ENCODE measurements around the gene COL20A1.
"Not testable (repeated sequence)": the region's sequence is repeated elsewhere in the genome, so short reads cannot be mapped to it uniquely, and the experiment has no call there.

Gene COL20A1

DNA sequence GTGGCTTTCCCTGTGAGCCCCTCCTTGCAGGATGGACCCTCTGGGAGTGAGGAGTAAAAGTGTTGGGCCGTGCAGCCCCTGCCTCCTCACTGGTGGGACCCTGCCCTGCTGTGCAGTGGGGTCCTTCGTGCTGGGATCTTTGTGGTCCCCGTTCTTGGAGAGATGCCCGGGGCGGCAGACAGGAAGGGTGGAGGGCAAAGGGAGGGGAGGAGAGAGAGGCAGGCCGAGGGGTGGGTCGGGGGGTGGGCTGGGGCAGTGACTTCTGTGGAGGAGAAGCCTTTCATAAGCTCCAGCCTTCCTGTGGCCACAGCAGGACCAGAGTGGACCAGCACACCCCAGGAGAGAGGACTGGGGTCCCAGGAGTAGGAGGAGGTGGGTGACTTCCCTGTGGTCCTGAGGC lies at the start of gene COL20A1:
COL20A1 (plus strand) TSS at position 283 of the 400 bp plus-strand sequence. CDS start 1,922 bp downstream, outside the sequence.
- DNase-seq = no peak

DNA sequence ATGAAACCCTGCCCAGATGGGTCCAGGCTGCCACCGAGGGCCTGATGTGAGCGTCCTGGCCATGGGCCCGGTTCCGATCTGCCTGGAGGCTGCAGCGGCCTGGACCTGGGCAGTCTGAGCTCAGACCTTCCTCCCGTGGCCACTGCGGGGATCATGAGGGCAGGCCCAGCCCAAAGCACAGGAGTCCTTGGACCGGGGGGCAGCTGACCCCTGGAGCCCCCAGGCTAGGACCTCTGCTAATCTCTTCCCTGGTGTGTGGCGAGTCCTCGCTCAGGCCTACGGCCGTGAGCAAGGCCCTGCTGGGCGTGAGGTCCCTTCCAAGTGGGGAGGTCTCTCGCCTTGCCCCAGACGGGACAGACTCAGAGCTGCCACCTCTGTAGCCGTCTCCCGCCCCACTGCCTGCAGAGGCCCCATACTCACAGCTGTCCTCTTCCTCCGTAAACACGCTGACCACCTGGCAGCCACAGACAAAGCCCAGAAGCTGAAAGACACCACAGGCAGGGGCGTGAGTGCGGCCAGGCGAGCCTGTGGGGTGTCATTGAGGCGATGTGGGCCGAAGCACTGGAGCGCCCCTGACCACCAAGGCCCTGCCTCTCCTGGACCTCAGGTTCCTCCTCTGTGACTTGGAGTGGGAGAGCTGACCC lies 49.3 kb upstream of the COL20A1 start:
- no peak for DNase-seq

DNA sequence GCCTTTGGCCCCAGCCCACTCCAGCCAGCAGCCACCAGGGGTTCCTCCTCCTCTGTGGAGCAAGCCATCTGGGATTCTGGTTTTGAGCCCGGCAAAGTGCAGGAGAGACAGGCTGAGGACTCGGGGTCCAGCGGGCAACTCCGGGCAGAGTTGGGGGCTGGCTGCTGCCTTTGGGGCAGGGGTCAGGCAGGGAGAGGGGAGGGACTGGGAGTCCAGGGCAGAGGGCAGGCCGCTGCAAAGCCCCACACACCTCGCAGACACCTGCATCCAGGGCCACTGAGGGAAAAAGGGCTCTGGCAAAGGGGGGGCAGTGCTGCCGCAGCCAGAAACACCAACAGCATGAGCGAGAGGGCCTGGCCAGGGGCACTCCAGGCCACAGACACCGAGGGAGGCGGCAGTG lies 48.5 kb upstream of the COL20A1 start:
- DNase-seq = no peak

DNA sequence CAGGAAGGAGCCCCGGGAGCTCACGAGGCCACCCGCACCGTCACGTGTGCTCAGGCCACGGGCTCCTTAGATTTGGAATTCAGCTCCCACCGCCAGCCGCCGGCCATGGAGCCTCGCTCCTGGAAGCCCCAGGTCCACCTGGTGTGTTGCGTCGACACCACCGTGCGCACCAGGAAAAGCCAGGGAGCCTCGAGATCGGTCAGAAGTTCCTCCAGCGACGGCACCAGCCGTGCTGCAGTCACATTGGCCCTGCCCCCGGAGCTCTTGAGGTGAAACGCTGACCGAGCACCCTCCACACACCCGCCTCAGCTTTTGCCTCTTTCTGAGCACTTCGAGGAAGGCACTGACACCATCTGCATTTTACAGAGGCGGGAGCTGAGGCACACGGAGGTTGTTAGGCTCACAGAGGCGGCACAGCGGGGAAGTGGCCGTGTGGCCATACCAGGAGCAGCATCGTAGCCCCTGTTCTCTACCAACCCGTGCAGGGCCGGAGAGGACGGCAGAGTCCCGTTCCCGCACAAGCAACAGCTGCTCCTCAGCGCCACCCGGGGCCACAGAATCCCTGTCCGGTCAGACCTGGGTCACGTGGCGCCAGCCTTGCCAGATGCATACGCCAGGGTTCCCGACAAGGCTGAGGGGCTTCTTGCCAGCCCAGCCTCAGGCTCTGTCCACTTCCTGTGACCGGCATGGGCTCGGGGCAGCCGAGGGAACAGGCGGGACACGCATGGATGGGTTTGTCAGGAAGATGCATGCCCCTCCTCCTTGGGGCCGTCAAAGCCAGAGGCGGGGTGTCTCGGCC lies 46.3 kb upstream of the COL20A1 start:
- no peak for DNase-seq

DNA sequence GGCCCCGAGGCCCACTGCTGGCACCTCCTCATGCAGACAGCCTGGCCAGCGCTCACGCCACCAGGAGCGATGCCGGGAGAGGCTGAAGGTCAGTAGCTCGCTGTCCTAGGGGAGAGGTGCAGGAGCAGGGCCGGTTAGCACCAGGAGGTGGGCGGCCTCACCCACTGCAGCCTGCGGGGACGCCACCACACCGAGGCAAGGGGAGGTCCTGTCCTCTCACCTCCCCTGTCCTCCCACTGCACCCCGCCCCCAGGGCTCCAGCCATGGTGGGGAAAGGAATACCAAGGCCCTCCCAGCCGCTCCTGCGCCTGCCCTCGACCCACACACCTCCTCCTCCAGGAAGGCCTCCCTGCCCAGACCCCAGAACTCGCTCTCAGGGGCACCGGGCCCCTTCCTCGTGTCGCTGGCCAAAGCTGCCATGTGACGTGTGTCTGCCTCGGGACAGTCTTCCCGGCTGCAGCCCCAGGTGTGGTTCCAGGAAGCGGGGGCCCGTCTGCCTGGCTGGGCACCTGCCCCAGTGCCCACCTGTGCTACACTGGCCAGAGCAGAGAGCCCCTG lies 45.2 kb upstream of the COL20A1 start:
- no peak for DNase-seq

DNA sequence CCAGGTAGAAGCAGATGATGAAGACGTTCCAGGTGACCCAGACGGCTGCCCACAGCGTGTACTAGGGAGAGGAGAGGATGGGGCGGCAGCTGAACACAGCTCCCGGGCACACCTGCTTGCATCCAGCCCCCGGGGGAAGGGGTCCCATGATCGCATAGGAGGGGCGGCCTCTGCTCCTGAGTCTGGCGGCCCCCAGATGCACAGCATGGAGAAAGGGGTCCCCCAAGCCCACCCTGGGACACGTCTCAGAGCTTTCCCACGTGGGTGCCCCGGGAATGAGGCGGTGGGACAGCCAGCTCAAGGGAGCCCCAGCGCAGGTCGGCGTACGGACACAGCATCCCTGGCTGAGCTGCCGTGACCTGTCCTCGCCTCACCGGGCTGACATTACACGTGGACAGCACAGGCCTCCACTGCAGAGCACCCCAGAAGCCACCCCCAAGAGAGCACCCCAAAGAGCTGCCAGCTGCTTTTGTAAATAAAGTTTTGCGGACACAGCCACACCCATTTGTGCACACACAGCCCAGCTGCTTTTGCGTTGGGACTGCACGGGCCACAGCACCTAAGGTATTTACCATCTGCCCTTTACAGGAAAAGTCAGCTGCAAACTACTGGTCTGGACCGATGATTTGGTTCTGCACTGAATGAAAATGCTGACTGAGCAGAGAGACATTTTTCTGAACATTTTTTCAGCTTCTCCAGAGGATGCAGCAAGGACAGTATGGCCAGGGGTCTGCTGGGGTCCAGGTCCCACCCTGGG lies 44.0 kb upstream of the COL20A1 start:
- no peak for DNase-seq

DNA sequence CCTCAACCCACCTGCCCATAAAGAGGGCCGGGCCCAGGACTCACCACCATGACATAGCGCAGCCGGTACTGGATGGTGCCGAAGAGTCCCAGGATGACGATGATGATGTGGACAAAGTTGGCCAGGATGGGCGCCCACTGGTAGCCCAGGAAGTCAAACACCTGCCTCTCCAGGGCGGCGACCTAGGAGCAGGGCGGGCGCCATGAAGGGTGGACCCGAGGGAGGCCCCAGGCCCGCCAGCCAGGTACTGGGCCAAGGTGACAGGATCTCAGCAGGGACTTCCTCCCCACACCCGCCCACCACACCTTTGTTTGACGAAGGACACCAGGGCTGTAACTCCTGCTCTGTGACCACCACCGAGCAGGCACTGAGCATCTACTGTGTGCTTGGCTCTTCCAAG lies 43.1 kb upstream of the COL20A1 start:
- DNase-seq = no peak

DNA sequence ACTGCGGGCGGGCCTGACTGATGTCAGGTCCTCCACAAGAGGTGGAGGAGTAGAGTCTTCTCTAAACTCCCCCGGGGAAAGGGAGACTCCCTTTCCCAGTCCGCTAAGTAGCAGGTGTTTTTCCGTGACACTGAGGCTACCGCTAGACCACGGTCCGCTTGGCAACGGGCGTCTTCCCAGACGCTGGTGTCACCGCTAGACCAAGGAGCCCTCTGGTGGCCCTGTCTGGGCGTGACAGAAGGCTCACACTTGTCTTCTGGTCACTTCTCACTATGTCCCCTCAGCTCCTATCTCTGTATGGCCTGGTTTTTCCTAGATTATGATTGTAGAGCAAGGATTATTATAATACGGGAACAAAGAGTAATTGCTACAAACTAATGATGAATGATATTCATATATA lies 41.6 kb upstream of the COL20A1 start:
- not testable (repeated sequence) for DNase-seq

DNA sequence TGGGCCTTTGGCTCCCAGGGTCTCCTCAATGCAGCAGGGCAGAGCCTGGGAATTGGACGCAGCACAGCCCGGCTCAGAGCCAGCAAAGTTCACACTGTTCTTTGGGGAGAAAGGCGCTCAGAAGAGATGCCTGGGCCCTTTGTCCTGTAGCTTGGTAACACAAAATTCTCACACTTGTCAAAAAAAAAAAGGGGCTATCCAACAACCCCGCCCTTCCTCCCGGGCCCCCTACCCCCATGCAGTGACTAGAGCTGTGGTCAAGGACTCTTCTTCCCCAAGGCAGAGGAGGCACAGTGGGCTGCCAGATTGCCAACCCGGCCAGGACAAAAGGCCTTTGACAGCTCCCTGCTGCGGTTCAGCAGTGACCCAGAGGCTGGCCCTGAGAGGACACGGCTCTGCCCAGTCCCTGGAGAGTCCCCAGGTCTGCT lies 40.7 kb upstream of the COL20A1 start:
- DNase-seq = no peak

DNA sequence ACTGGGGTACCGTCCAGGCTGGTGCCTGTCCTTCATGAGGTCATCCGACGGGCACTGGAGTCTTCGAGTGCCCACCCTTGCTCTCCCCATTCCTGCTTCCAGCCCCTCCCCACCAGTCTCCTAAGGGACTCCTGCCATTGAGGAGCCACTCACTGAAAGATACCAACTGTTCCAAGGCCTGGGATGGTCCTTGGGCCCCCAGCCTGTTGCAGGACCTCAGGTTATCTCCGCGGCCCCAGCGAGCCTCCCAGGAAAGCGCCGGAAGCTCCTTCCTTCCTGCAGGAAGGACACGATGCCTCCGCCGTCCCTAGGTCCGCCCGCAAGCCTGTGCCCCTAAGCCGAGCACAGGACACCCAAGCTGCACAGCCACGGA lies 39.9 kb upstream of the COL20A1 start:
- no peak for DNase-seq

DNA sequence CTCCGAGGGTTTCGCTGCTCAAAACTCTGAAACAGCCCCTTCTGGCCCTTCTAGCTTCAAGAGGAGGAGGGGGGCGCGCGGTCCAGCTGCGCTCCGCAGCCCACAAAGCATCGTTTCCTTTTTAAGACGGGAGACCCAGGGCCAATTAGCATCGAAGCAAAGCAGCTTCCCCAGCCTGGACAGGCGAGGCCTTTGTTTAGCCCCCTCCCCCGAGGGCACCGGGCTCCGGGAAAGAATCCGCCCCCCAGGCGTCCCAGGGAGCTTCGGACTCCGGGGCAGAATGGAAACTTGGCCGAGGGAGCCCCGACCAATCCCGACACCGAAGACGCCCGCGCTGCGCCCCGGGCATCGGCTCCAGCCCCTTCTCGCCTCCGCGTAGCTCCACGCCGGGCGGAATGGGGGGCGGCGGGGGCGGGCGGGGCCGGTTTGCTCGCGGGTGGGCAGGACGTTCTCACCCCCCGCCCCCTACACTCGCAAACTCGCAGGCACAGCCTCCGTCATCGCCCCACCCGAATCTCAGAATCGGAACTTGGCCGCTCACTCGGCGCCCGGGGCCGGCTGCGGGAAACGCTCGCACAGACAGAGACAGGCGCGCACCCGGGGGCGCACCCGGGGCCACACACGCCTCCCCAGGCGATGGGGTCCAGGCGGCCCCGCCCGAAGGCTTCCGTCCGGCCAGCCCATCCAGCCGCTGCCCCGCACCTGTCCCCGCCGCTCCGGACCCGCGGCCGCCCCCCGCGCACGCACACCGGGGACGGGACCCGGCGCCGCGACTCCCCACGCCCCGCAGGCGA lies 39.4 kb upstream of the COL20A1 start:
- no peak for DNase-seq

DNA sequence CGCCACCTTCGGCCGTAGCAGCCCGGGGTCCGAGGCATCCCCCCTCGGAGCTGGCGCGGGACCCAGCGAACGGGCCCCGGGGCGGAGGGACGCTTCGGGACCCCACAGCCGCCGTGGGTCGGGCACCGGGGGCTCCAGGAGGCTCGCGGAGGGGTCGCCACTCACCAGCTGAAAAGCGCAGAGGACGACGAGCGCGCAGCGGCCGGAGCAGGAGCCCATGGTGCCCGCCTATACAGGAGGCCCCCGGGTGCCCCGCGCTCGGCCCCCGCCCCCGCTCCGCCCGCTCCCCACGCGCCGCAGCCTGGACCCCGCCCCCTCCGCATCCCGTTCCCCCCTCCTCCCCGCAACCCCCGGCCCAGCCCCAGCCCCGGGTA lies 38.8 kb upstream of the COL20A1 start, which contains the start of gene NKAIN4:
NKAIN4 (minus strand) TSS at position 232 of the 374 bp plus-strand sequence; CDS start at position 219, 13 bp downstream.
- DNase-seq = no peak

DNA sequence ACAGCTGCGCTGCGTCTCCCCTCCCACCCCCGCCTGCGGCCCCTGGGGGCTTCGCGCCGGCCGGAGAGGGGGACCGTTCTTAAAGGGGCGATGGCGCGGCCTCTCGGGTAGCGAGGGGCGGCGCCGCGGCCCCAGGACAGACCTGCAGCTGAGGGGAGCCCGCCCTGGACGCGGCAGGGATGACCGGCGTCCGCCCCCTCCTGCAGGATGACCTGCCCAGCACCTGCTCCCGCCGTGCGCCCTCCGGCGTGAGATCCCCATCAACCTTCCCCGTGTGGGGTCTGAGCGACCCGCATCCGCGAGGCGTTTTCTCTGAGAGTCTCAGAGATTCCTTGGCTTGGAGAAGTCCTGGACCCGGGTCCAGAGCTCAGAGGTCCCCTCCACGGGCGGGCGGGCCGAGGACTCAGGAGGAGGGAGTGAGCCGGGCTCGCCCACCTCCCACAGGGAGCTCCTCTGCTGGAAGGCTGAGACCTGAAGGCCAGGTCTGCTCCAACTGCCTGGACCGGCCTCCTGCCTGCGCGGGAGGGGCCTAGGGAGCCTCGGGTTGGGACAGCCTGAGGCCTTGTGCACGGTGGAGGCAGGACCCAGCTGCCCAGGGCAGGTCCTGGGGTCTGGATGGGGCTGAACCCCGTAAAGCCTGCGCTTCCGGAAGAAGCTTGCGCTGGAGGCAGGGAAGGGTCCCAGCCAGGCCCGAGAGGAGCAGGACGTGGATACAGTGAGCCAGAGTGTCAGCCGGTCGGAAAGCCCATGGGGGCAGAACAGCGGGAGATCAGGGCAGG lies 38.2 kb upstream of the COL20A1 start:
- no peak for DNase-seq

DNA sequence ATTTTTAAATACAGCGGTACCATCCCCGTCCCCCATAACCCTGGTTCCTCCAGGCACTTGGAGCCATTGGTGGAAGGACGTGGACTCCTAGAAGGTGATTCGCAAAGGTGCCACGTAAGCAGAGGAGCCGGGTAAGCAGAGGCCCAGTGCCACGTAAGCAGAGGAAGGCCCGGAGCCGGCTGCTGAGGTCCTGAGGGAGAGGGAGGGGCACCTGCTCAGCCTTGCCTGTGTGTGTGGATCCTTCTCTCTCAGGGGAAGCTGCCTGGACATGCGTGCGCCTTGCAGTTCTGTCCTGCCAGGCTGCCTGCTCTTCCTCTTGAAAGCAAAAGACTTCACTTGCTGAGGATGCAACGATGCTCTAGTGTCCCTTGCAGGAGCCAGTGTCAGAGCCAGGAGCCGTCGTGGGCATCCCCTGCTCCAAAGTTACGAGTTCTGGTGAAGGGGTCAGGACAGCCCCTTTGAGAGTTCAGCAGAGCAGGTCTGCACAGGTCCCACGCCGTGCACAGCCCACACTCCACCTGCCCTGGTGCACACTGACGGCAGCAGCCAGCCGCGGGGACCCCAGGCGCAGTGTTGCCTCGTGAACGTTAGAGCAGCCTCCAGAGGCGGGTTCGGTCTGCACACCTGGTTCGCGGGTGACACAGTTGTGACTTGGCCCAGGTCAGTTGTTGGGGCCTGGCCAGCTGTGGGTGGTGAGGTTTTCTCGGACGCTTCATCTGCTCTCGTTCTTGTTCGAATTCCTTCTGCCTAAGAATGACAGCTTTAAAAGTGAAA lies 36.9 kb upstream of the COL20A1 start:
- no peak for DNase-seq

DNA sequence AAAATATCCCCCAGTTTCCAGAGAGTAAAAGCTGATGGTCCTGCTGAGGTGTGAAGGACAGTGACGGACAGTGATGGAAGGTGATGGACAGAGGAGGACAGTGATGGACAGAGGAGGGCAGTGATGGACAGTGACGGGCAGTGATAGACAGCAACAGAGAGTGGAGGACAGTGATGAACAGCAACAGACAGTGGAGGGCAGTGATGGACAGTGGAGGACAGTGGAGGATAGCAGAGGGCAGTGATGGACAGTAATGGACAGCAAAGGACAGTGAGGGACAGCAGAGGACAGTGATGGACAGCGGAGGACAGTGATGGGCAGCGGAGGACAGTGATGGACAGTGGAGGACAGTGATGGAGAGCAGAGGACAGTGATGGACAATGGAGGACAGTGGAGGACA lies 36.0 kb upstream of the COL20A1 start:
- no peak for DNase-seq

DNA sequence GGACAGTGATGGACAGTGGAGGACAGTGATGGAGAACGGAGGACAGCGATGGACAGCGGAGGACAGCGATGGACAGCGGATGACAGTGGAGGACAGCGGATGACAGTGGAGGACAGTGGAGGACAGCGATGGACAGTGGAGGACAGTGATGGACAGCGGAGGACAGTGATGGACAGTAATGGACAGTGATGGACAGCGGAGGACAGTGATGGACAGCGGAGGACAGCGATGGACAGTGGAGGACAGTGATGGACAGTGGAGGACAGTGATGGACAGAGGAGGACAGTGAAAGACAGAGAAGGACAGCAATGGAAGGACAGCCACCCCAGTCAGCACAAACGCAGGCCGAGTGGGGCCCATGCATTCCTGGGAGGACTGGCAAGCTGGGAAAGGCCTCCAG lies 35.4 kb upstream of the COL20A1 start:
- no peak for DNase-seq

DNA sequence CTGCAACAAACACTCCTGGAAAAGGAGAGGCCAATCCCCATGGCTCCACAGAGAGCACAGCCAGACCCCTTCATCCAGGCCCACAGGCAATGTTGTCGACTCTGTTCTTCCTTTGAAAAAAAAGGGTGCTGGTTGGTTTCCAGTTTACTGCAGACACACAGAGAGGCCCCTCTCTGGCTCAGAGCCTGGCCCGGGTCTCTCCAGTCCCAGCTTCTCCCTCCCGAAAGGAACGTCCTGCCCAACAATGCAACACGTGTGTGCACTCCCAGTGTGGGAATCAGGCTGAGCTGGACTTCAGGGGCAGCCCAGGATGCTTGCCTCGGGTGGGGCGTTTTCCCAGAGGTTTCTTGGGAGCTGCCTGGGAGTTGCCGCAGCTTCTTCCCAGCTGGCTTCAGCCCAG lies 34.2 kb upstream of the COL20A1 start:
- no peak for DNase-seq

DNA sequence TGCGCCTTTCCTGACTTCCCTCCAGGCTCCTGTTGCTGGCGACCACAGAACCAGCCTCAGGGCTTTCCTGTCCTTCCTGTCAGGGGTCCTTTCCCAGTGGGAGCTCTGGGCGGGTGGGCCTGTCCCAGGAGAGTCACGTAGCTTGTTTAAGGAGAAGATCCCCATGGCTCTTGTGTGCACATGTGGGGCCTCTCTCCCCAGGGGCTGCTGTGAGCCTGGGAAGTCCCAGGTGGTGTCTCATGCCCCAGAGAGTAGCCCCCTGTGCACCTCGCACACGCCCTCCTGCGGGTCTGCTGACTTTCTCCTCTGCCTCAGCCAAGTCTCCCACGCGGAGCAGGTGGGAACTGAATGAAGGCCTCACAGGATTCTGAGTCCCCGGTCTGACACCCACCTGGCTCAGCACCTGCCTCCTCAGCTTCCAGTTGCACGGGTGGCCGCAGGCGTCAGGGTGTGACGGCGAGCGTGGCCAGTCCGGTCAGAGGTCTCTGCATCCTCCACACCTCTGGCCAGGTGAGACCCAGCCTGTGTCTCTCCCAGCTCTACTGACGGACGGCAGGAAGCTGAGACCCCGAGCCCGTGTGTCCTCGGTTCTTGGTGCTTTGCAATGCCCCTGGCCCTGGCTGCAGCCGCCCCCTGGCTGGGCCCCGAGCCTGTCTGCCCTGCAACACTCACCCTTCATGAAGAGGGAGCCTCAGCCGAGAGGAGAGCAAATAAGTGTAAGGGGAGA lies 33.1 kb upstream of the COL20A1 start:
- DNase-seq = no peak

DNA sequence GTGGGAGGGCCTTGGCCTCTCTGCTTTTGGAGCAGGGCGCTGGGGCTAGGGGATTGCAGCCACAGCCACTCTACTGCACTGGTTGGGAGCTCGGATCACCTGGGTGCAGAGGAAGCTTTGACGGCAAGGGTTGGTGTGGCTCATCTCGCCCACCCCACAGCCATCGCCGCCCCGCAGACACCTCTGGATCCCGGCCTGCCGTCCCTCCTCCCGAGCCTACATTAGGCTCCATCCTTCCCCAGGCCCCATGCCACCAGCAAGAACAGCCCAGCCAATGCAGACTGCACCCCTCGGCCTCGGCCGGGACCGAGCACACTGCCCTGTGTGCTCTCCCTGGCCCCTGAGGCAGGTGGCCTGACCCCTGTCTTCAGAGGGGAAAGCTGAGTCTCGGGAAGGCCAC lies 32.5 kb upstream of the COL20A1 start:
- DNase-seq = no peak

DNA sequence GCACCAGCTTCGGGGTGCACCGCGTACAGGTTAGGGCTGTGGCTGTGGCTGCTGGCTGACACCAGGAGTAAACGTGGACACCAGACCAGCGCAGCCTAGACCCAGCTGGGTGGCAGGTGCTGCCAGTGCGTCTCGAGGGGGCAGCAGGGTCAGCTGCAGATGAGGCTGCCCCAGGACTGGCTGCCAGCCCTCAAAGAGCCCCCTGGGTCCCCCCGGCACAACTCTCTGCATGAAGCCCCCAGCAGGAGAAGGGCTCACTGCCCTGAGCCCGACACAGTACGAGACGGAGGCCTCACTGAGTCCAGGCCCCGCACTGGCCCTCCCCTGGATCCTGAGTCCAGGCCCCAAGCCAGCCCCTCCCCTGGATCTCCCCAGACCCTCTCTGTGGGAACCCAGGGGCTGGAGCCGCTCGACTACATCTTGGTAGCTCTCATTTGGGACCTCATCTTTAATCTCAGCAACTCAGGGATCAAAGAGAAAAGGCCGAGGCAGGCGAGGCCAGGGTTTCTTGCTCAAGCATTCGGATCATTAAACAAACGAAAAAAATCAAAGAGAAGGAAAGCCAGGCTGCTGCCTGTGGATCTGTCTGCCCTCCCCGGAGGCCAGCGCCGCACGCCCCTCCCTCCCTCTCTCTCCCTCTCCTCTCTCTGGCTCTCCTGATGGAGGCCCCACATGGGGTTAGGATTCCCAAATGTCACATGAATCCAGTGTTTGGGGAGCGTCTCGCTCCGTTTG lies 31.8 kb upstream of the COL20A1 start:
- DNase-seq = no peak
